SK-N-SH (cell line): Measurements from ENCODE around the gene DPH7. TPM values are rescaled to one million over a fixed set of nuclear protein-coding genes. Genes with fewer than 3 reads are reported as not detected.

Source experiments
- CTCF ChIA-PET: fragments of 300-600, 350-600 bp; formaldehyde crosslinking; extraction: SDS; loops from one replicate; lab custom pipeline; 2021; lab: Yijun Ruan, JAX
- POLR2A ChIA-PET: fragments of 350-600 bp; sonication (Branson Sonifier 250); formaldehyde crosslinking; extraction: SDS; loops from one replicate; lab custom pipeline; 2020; ENCODE audit warnings: antibody characterized with exemption, inconsistent platforms; lab: Yijun Ruan, JAX
- DNase-seq: peaks from one replicate; pipeline ENCODE4 v3.0.0; 2012
- H2AFZ ChIP-seq: fragments of 200-600 bp; sonication (generic); 2 replicates; pipeline ENCODE4 v1.8.1; 2016; ENCODE audit warnings: antibody characterized with exemption, mild to moderate bottlenecking, low read depth
- H3F3A ChIP-seq: fragments of 200-600 bp; sonication (generic); replicated peaks from 2 replicates; pipeline ENCODE3; 2016; ENCODE audit warnings: antibody characterized with exemption, mild to moderate bottlenecking; ENCODE audit not compliant: insufficient read depth
- H3K27ac ChIP-seq, 2 experiments: fragments of 200-500 bp in 1 of 2; fragments of 200-600 bp in 1 of 2; sonication (Bioruptor generic) in 1 of 2; sonication (generic), shearing (Covaris generic) in 1 of 2; 2 replicates each; pipeline versions ENCODE4 v1.5.1 to v1.6.1; 2014 to 2016; ENCODE audit warnings: low read depth in 2 of 2, inconsistent platforms in 1 of 2, low read length in 1 of 2, mild to moderate bottlenecking in 1 of 2, mixed read lengths in 1 of 2
- H3K27me3 ChIP-seq: fragments of 200-600 bp; sonication (generic), shearing (Covaris generic); 2 replicates; pipeline ENCODE4 v1.6.1; 2016; ENCODE audit warnings: mixed run types; ENCODE audit not compliant: insufficient read depth
- H3K36me3 ChIP-seq, 2 experiments: fragments of 200-500 bp in 1 of 2; fragments of 200-600 bp in 1 of 2; sonication (Bioruptor generic) in 1 of 2; sonication (generic) in 1 of 2; replicated peaks in 1 of 2; 2 replicates each; pipeline versions ENCODE3 to v1.5.1; 2014 to 2016; ENCODE audit warnings: low read length in 1 of 2, mild to moderate bottlenecking in 1 of 2; ENCODE audit not compliant: insufficient read depth in 2 of 2, control insufficient read depth in 1 of 2
- H3K4me1 ChIP-seq, 2 experiments: fragments of 200-500 bp in 1 of 2; fragments of 200-600 bp in 1 of 2; sonication (Bioruptor generic) in 1 of 2; sonication (generic), shearing (Covaris generic) in 1 of 2; 2 replicates each; pipeline versions ENCODE4 v1.5.1 to v1.6.1; 2014 to 2016; ENCODE audit warnings: low read depth in 1 of 2, low read length in 1 of 2, mixed run types in 1 of 2; ENCODE audit not compliant: insufficient read depth in 2 of 2, control insufficient read depth in 1 of 2
- H3K4me2 ChIP-seq: fragments of 200-600 bp; sonication (generic), shearing (Covaris generic); 2 replicates; pipeline ENCODE4 v1.6.1; 2017; ENCODE audit warnings: mixed run types
- H3K4me3 ChIP-seq, 2 experiments: fragments of 200-500 bp in 1 of 2; fragments of 200-600 bp in 1 of 2; sonication (Bioruptor generic) in 1 of 2; sonication (generic), shearing (Covaris generic) in 1 of 2; 2 replicates each; pipeline versions ENCODE4 v1.5.1 to v1.8.1; 2014 to 2016; ENCODE audit warnings: low read depth in 2 of 2, inconsistent platforms in 1 of 2, low read length in 1 of 2, mild to moderate bottlenecking in 1 of 2, mixed read lengths in 1 of 2, moderate library complexity in 1 of 2
- H3K79me2 ChIP-seq: fragments of 200-600 bp; sonication (generic); 2 replicates; pipeline ENCODE4 v1.8.1; 2017; ENCODE audit warnings: mild to moderate bottlenecking; ENCODE audit not compliant: insufficient read depth
- H3K9ac ChIP-seq: fragments of 200-600 bp; sonication (generic); 2 replicates; pipeline ENCODE4 v1.6.1; 2017; ENCODE audit warnings: mixed run types
- H3K9me2 ChIP-seq: fragments of 200-600 bp; sonication (generic); 2 replicates; pipeline ENCODE4 v1.6.1; 2017; ENCODE audit warnings: mixed run types
- H3K9me3 ChIP-seq: fragments of 200-600 bp; sonication (generic); 2 replicates; pipeline ENCODE4 v1.6.1; 2017; ENCODE audit warnings: mixed run types, mild to moderate bottlenecking, moderate library complexity
- H4K20me1 ChIP-seq: fragments of 200-600 bp; sonication (generic); 2 replicates; pipeline ENCODE4 v1.6.1; 2017; ENCODE audit warnings: mild to moderate bottlenecking, mixed run types; ENCODE audit not compliant: insufficient read depth
- CHD2 ChIP-seq: fragments of 150-350 bp; IDR thresholded peaks from 2 replicates; pipeline ENCODE4 v1.6.1; 2018; ENCODE audit warnings: low read length; ENCODE audit not compliant: partially characterized antibody
- FOXJ3 ChIP-seq: sonication (generic); formaldehyde crosslinking; IDR thresholded peaks from 2 replicates; pipeline ENCODE4 v1.5.1; 2020; ENCODE audit warnings: mild to moderate bottlenecking, missing genetic modification reagents
- MXI1 ChIP-seq: IDR thresholded peaks from 2 replicates; pipeline ENCODE4 v1.6.1; 2012; ENCODE audit warnings: mild to moderate bottlenecking, low read depth, low read length, improper control_type of control experiment
- NFIC ChIP-seq: IDR thresholded peaks from 2 replicates; pipeline ENCODE4 v1.4.0; 2012; ENCODE audit warnings: borderline replicate concordance
- RCOR1 ChIP-seq: fragments of 150-350 bp; IDR thresholded peaks from 2 replicates; pipeline ENCODE4 v1.6.1; 2017; ENCODE audit warnings: antibody characterized with exemption, low read length
- RXRA ChIP-seq: IDR thresholded peaks from 2 replicates; pipeline ENCODE4 v1.4.0; 2012; ENCODE audit warnings: low read depth, mild to moderate bottlenecking, borderline replicate concordance
- SMC3 ChIP-seq: IDR thresholded peaks from 2 replicates; pipeline ENCODE4 v1.6.1; 2012; ENCODE audit warnings: low read depth, low read length, improper control_type of control experiment
- TEAD4 ChIP-seq: IDR thresholded peaks from 2 replicates; pipeline ENCODE4 v1.4.0; 2012; ENCODE audit warnings: mild to moderate bottlenecking, borderline replicate concordance; ENCODE audit not compliant: insufficient read depth
- WGBS: methylation state at CpG from one replicate; pipeline ENCODE4 v1.1.6; 2017; ENCODE audit warnings: low lambda C conversion rate; 5-methylcytosine and 5-hydroxymethylcytosine counted together
- polyA plus RNA-seq, 3 experiments: library from polyadenylated mRNA; depleted of rRNA; stranded (reverse); fragments of >200 nt; gene quantifications; 2 replicates each; pipeline ENCODE4 v1.2.3, GENCODE V29; 2012
- TF ChIP-seq, protein P1 (sequence below): fragments of 150-350 bp; IDR thresholded peaks from 2 replicates; pipeline ENCODE4 v1.6.1; 2017; ENCODE audit warnings: antibody characterized with exemption, low read length, low read depth, borderline replicate concordance
- TF ChIP-seq, protein P2 (sequence below): fragments of 200-600 bp; sonication (generic); IDR thresholded peaks from 2 replicates; pipeline ENCODE4 v1.6.1; 2017; ENCODE audit warnings: antibody characterized with exemption, mild to moderate bottlenecking, moderate library complexity
- TF ChIP-seq, protein P3 (sequence below): IDR thresholded peaks from 2 replicates; pipeline ENCODE4 v1.4.0; 2012; ENCODE audit warnings: low read depth, borderline replicate concordance
- TF ChIP-seq, protein P4 (sequence below): fragments of 150-350 bp; IDR thresholded peaks from 2 replicates; pipeline ENCODE4 v1.6.1; 2016; ENCODE audit warnings: mild to moderate bottlenecking, low read depth, low read length

The DPH7 gene
- polyA plus RNA-seq, 1 of the 3 experiments (the other 2 are of a cell fraction), result 59.9 TPM

DNA sequence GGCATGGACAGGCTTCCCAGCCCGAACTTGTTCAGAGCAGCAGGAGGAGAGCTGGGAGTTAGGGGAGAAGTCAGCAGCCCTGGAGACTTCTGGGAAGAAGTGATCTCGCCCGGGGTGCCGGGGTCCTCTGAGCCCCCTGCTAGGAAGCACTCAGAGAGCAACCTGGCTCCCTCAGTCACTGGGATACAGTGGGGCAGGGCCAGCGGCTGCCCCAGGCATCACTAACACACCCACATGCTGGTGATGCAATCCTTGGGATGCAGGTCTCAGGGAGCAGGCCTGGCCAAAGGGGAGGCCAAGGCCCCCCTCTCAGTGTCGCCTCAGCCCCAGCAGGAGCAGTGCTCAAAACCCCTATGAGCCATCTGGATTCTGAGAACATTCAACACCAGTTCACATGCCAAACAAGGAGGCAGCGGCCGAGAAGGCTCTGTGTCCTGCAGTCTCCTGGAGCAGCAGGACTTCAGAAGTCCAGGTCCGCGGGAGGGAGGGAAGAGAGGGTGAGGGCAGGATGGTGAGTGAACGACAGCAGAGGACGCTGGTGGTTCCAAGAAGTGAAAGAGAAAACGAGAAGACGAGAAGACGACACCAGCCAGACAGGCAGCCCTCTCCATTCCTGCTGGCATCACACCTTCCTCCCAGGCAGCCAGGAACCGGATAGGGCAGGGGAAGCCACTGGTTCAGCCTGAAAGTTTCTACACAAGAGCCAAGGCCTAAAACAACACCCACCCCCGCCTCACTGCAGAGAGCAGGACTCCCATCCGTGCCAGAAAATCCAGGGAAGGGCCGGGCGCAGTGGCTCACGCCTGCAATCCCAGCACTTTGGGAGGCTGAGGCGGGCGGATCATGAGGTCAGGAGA is 30.8 kb downstream of the DPH7 start:
- CTCF ChIA-PET, result interaction anchor here (1.0 kb wide), 1 partner anchor 13 kb away, joined by 3 read pairs; no protein-coding TSS in a partner anchor
- no peak for DNase-seq

DNA sequence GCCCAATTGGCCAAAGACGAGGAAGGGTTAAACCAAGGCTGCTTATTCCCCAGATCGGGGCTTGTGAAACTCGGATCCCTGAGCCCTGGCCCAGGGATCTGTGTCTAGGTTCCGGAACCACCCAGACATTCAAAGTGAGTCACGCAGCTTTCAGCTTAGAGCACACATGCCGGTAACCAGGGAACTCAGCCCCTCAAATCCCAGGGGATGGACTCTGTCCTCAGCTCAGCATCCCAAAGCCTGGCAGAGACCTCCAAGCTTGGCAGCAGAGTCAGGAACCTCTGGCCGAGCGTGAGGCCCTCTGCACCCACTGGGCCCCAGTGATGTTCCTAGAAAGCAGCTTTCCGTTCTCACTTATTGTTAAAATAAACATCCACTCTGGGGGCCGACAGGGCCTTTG is 33.6 kb downstream of the DPH7 start:
- Histone ChIP-seq H3K9ac (no peak overlapping the region), H3K36me3 (no peaks in the 10 kb centered on the region), H3K27ac (no peak overlapping the region), H3F3A (no peaks in the 10 kb centered on the region), H3K79me2 (no peaks in the 10 kb centered on the region), H3K4me2 (no peak overlapping the region), H3K4me3 (no peak overlapping the region), H3K9me3 (no peaks in the 10 kb centered on the region), H2AFZ (no peak overlapping the region), H3K27me3 (no peaks in the 10 kb centered on the region), H4K20me1 (no peaks in the 10 kb centered on the region), H3K4me1 (peaks cover 0 to 4% of the 10 kb centered on the region in 2 experiments; a peak in 1 of 4 replicates), H3K9me2 (no peaks in the 10 kb centered on the region)
- POLR2A ChIA-PET, result no interaction called here
- no peak for DNase-seq
- CTCF ChIA-PET, result interaction anchor here (0.6 to 2.9 kb wide), 6 partner anchors 10 to 122 kb away, joined by 3 to 13 read pairs (median 4); partner anchors contain the start of genes DPH7 and EXD3
- TF ChIP-seq, protein P1, sequence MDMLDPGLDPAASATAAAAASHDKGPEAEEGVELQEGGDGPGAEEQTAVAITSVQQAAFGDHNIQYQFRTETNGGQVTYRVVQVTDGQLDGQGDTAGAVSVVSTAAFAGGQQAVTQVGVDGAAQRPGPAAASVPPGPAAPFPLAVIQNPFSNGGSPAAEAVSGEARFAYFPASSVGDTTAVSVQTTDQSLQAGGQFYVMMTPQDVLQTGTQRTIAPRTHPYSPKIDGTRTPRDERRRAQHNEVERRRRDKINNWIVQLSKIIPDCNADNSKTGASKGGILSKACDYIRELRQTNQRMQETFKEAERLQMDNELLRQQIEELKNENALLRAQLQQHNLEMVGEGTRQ, result no peak
- TF ChIP-seq MXI1, result no peak
- TF ChIP-seq, protein P2, sequence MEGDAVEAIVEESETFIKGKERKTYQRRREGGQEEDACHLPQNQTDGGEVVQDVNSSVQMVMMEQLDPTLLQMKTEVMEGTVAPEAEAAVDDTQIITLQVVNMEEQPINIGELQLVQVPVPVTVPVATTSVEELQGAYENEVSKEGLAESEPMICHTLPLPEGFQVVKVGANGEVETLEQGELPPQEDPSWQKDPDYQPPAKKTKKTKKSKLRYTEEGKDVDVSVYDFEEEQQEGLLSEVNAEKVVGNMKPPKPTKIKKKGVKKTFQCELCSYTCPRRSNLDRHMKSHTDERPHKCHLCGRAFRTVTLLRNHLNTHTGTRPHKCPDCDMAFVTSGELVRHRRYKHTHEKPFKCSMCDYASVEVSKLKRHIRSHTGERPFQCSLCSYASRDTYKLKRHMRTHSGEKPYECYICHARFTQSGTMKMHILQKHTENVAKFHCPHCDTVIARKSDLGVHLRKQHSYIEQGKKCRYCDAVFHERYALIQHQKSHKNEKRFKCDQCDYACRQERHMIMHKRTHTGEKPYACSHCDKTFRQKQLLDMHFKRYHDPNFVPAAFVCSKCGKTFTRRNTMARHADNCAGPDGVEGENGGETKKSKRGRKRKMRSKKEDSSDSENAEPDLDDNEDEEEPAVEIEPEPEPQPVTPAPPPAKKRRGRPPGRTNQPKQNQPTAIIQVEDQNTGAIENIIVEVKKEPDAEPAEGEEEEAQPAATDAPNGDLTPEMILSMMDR, result no peak
- TF ChIP-seq, protein P3, sequence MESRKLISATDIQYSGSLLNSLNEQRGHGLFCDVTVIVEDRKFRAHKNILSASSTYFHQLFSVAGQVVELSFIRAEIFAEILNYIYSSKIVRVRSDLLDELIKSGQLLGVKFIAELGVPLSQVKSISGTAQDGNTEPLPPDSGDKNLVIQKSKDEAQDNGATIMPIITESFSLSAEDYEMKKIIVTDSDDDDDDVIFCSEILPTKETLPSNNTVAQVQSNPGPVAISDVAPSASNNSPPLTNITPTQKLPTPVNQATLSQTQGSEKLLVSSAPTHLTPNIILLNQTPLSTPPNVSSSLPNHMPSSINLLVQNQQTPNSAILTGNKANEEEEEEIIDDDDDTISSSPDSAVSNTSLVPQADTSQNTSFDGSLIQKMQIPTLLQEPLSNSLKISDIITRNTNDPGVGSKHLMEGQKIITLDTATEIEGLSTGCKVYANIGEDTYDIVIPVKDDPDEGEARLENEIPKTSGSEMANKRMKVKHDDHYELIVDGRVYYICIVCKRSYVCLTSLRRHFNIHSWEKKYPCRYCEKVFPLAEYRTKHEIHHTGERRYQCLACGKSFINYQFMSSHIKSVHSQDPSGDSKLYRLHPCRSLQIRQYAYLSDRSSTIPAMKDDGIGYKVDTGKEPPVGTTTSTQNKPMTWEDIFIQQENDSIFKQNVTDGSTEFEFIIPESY, result no peak
- WGBS, result 80% methylated on average over 6 of the region's 10 CpGs

More for the DNA sequence above, 30.8 kb downstream of the DPH7 start:
- TF ChIP-seq RXRA (no peak), CHD2 (no peak), NFIC (no peak), SMC3 (no peak), MXI1 (no peak), FOXJ3 (CRISPR knock-in tag) (no peak), TEAD4 (no peak), RCOR1 (no peak)
- TF ChIP-seq, protein P4, sequence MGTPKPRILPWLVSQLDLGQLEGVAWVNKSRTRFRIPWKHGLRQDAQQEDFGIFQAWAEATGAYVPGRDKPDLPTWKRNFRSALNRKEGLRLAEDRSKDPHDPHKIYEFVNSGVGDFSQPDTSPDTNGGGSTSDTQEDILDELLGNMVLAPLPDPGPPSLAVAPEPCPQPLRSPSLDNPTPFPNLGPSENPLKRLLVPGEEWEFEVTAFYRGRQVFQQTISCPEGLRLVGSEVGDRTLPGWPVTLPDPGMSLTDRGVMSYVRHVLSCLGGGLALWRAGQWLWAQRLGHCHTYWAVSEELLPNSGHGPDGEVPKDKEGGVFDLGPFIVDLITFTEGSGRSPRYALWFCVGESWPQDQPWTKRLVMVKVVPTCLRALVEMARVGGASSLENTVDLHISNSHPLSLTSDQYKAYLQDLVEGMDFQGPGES, result no peak
- TF ChIP-seq, all 33 proteins: peak for 0
- Histone ChIP-seq H3K4me1 (peaks cover 5 to 12% of the 10 kb centered on the region in 2 experiments; a peak in 1 of 4 replicates), H3K9me2 (no peaks in the 10 kb centered on the region), H3K79me2 (peaks cover 12% of the 10 kb centered on the region; the same call in 1 of the 2 replicates), H3K9ac (no peak overlapping the region), H2AFZ (no peak overlapping the region), H3K27me3 (no peaks in the 10 kb centered on the region), H3K9me3 (no peaks in the 10 kb centered on the region), H3K4me3 (no peak overlapping the region), H3F3A (peaks cover 4% of the 10 kb centered on the region), H3K36me3 (no peaks in the 10 kb centered on the region), H3K4me2 (no peak overlapping the region), H4K20me1 (no peaks in the 10 kb centered on the region), H3K27ac (no peak overlapping the region)
- WGBS, result 83% methylated on average over 11 of the region's 23 CpGs
- POLR2A ChIA-PET, result no interaction called here
